Endodermal cell (in vitro differentiated cells): ENCODE measurements around the gene MGAT5. TPM values are rescaled to one million over a fixed set of nuclear protein-coding genes. Genes with fewer than 3 reads are reported as not detected.

Experiments used
- DNase-seq: peaks from one replicate; pipeline ENCODE4 v3.0.0-alpha.2; 2017
- H3K27ac ChIP-seq: 2 replicates; pipeline ENCODE4 v1.5.1; 2013; ENCODE audit warnings: mild to moderate bottlenecking, low read depth, low read length, moderate library complexity
- H3K27me3 ChIP-seq: 2 replicates; pipeline ENCODE4 v1.6.1; 2013; ENCODE audit warnings: mild to moderate bottlenecking, low read length, moderate library complexity; ENCODE audit not compliant: insufficient read depth, control insufficient read depth, poor library complexity, severe bottlenecking
- H3K36me3 ChIP-seq: 2 replicates; pipeline ENCODE4 v1.7.0; 2013; ENCODE audit warnings: mild to moderate bottlenecking, low read length, moderate library complexity; ENCODE audit not compliant: control insufficient read depth, insufficient read depth
- H3K4me1 ChIP-seq: one replicate; pipeline ENCODE4 v1.7.0; 2013; ENCODE audit warnings: low read length; ENCODE audit not compliant: control insufficient read depth, insufficient read depth
- H3K4me3 ChIP-seq: 2 replicates; pipeline ENCODE4 v1.5.1; 2013; ENCODE audit warnings: mild to moderate bottlenecking, low read length, moderate library complexity
- H3K9ac ChIP-seq: 2 replicates; pipeline ENCODE4 v1.6.1; 2013; ENCODE audit warnings: mild to moderate bottlenecking, low read length, moderate library complexity; ENCODE audit not compliant: poor library complexity, severe bottlenecking; ENCODE audit errors: extremely low read depth
- H3K9me3 ChIP-seq: 2 replicates; pipeline ENCODE4 v1.6.1; 2013; ENCODE audit warnings: mild to moderate bottlenecking, low read length, moderate library complexity; ENCODE audit not compliant: control insufficient read depth
- H3K27ac Mint-ChIP-seq: 2 replicates; pipeline ENCODE4 v1.8.0; 2020; ENCODE audit warnings: mixed read lengths
- H3K27me3 Mint-ChIP-seq: 2 replicates; pipeline ENCODE4 v1.8.0; 2021; ENCODE audit warnings: mild to moderate bottlenecking, mixed read lengths; ENCODE audit not compliant: insufficient read depth
- H3K36me3 Mint-ChIP-seq: 2 replicates; pipeline ENCODE4 v1.8.0; 2020; ENCODE audit warnings: low read depth, mixed read lengths
- H3K4me1 Mint-ChIP-seq: 2 replicates; pipeline ENCODE4 v1.8.0; 2020; ENCODE audit warnings: mixed read lengths
- H3K4me3 Mint-ChIP-seq: 2 replicates; pipeline ENCODE4 v1.8.0; 2020; ENCODE audit warnings: mild to moderate bottlenecking, moderate library complexity, mixed read lengths
- H3K9me3 Mint-ChIP-seq: 2 replicates; pipeline ENCODE4 v1.8.0; 2020; ENCODE audit warnings: mild to moderate bottlenecking, mixed read lengths
- WGBS, 2 experiments: methylation state at CpG; one replicate each; pipeline versions ENCODE4 v1.1.5 to v1.1.7; 2013; ENCODE audit warnings: missing lambda C conversion rate in 2 of 2, mixed read lengths in 1 of 2; ENCODE audit not compliant: insufficient coverage in 1 of 2, insufficient read length in 1 of 2; 5-methylcytosine and 5-hydroxymethylcytosine counted together
- total RNA-seq, 2 donors: library from RNA; stranded (reverse); fragmentation: NEBNext Ultra II Directional in 1 of 2; extraction: Animal tissue kit (Norgen Biotek cat#: 25700) in 1 of 2; gene quantifications; 2 replicates in 1 of 2; 3 replicates in 1 of 2; pipeline ENCODE4 v1.2.1, GENCODE V29; 2021
- TF ChIP-seq, protein P1 (sequence below): fragments of 200-600 bp; sonication (generic); conservative IDR thresholded peaks from 2 replicates; pipeline ENCODE4 v1.5.0; 2021; ENCODE audit warnings: antibody characterized with exemption, mild to moderate bottlenecking

MGAT5 gene
- total RNA-seq, 2 donors from 2014 or later = 57.2 to 78.4 TPM

DNA sequence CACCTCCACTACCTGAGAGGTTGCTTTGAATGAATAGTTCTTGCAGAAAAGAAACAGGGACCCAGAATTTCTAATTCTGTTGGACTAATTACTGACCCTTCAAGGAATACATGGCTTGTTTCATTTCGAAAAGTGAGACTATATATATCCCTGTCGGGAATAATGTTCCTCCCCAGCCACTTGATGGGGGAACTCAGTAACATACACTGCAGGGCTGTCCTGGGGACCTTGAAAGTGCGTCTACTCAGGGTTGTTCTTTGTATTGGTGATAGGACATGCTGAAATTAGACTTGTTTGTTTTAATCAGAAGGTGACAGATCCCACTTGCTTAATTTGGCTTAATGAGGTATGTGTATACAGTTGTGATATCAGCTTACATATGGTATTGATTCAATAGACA lies 25.5 kb downstream of the MGAT5 start:
- WGBS, 2 experiments = 87 to 88% methylated on average over 2 to 3 of the region's 3 CpGs
- H3K36me3 ChIP-seq = no peaks in the 10 kb centered on the region
- H3K27me3 Mint-ChIP-seq = no peaks in the 10 kb centered on the region
- no peak overlapping the region for H3K27ac Mint-ChIP-seq
- H3K9ac ChIP-seq = no peak overlapping the region
- peaks cover 7% of the 10 kb centered on the region for H3K4me1 Mint-ChIP-seq
- H3K27ac ChIP-seq = no peak overlapping the region
- no peak overlapping the region for H3K4me3 ChIP-seq
- no peaks in the 10 kb centered on the region for H3K27me3 ChIP-seq
- no peaks in the 10 kb centered on the region for H3K9me3 Mint-ChIP-seq
- DNase-seq = no peak
- no peaks in the 10 kb centered on the region for H3K9me3 ChIP-seq
- peaks cover 5% of the 10 kb centered on the region for H3K36me3 Mint-ChIP-seq
- TF ChIP-seq, protein P1, sequence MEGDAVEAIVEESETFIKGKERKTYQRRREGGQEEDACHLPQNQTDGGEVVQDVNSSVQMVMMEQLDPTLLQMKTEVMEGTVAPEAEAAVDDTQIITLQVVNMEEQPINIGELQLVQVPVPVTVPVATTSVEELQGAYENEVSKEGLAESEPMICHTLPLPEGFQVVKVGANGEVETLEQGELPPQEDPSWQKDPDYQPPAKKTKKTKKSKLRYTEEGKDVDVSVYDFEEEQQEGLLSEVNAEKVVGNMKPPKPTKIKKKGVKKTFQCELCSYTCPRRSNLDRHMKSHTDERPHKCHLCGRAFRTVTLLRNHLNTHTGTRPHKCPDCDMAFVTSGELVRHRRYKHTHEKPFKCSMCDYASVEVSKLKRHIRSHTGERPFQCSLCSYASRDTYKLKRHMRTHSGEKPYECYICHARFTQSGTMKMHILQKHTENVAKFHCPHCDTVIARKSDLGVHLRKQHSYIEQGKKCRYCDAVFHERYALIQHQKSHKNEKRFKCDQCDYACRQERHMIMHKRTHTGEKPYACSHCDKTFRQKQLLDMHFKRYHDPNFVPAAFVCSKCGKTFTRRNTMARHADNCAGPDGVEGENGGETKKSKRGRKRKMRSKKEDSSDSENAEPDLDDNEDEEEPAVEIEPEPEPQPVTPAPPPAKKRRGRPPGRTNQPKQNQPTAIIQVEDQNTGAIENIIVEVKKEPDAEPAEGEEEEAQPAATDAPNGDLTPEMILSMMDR = no peak
- H3K4me3 Mint-ChIP-seq = no peak overlapping the region
- no peaks in the 10 kb centered on the region for H3K4me1 ChIP-seq

DNA sequence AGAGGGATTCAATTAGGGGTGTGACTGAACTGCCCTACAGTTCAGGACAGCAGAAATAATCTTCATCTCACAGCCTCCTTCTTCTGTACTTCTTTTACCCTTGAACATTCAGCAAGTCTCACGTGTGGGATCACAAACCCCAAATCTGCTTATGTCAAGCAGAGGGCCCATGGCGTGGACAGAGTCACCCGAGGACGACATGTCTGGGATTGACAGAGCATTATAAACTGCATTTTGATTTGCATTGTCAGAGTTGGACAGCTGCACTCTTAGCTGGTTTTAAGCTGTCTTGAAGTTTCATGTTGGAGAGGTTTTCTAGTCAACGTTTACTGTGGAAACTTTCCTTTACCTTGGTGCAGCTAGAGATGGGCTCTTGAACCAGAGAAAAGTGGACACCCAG lies 26.4 kb downstream of the MGAT5 start:
- TF ChIP-seq, protein P1 = no peak
- Mint-ChIP-seq H3K4me1 (peaks cover 4% of the 10 kb centered on the region), H3K9me3 (no peaks in the 10 kb centered on the region), H3K4me3 (no peak overlapping the region), H3K36me3 (peaks cover 4% of the 10 kb centered on the region), H3K27me3 (no peaks in the 10 kb centered on the region), H3K27ac (no peak overlapping the region)
- no peaks in the 10 kb centered on the region for H3K27me3 ChIP-seq
- H3K9ac ChIP-seq = no peak overlapping the region
- H3K4me1 ChIP-seq = no peaks in the 10 kb centered on the region
- WGBS, 2 experiments = 90 to 98% methylated on average over 5 of the region's 5 CpGs
- no peaks in the 10 kb centered on the region for H3K9me3 ChIP-seq
- no peaks in the 10 kb centered on the region for H3K36me3 ChIP-seq
- no peak for DNase-seq
- no peak overlapping the region for H3K27ac ChIP-seq
- no peak overlapping the region for H3K4me3 ChIP-seq

DNA sequence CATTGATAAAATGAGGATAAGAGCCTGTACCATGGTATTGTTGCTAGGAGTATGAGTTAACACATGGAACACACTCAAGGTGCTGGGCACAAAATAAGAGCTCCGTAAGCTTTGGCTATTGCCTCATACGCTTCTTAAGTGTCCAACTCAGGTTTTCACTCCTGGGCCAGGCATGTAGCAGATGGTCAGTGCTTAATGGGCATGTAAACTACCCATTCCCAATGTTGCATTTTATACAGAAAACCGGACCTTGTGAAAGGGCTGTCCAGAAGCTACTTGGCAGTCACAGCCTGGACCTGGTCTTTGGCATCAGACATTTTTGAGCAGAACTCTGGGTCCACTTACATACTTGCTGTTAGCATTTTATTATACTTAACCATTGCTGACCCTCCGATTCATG lies 26.9 kb downstream of the MGAT5 start:
- Mint-ChIP-seq H3K9me3 (no peaks in the 10 kb centered on the region), H3K27me3 (no peaks in the 10 kb centered on the region), H3K4me1 (peaks cover 4% of the 10 kb centered on the region), H3K27ac (no peak overlapping the region), H3K4me3 (no peak overlapping the region), H3K36me3 (peaks cover 3% of the 10 kb centered on the region)
- Histone ChIP-seq H3K9me3 (no peaks in the 10 kb centered on the region), H3K36me3 (no peaks in the 10 kb centered on the region), H3K27me3 (no peaks in the 10 kb centered on the region), H3K27ac (no peak overlapping the region), H3K4me1 (no peaks in the 10 kb centered on the region), H3K9ac (no peak overlapping the region), H3K4me3 (no peak overlapping the region)
- TF ChIP-seq, protein P1 = no peak
- WGBS, 2 experiments = 94 to 95% methylated on average over 4 of the region's 4 CpGs
- no peak for DNase-seq
